Retinal pigment epithelial cell (primary cell): Measurements from ENCODE around the gene D2HGDH.
"Not testable (repeated sequence)": the region's sequence is repeated elsewhere in the genome, so short reads cannot be mapped to it uniquely, and the experiment has no call there.

ENCODE experiments used
- DNase-seq: peaks from one replicate; pipeline ENCODE4 v3.0.0-alpha.2; 2010; ENCODE audit warnings: low read depth
- H3K4me3 ChIP-seq: 2 replicates; pipeline ENCODE4 v1.5.1; 2011; ENCODE audit warnings: mild to moderate bottlenecking, low read length, control low read depth, moderate library complexity
- TF ChIP-seq, protein P1 (sequence below): conservative IDR thresholded peaks from 2 replicates; pipeline ENCODE4 v1.5.1; 2011; ENCODE audit warnings: low read depth, low read length, control low read depth, inconsistent platforms

Gene D2HGDH

DNA sequence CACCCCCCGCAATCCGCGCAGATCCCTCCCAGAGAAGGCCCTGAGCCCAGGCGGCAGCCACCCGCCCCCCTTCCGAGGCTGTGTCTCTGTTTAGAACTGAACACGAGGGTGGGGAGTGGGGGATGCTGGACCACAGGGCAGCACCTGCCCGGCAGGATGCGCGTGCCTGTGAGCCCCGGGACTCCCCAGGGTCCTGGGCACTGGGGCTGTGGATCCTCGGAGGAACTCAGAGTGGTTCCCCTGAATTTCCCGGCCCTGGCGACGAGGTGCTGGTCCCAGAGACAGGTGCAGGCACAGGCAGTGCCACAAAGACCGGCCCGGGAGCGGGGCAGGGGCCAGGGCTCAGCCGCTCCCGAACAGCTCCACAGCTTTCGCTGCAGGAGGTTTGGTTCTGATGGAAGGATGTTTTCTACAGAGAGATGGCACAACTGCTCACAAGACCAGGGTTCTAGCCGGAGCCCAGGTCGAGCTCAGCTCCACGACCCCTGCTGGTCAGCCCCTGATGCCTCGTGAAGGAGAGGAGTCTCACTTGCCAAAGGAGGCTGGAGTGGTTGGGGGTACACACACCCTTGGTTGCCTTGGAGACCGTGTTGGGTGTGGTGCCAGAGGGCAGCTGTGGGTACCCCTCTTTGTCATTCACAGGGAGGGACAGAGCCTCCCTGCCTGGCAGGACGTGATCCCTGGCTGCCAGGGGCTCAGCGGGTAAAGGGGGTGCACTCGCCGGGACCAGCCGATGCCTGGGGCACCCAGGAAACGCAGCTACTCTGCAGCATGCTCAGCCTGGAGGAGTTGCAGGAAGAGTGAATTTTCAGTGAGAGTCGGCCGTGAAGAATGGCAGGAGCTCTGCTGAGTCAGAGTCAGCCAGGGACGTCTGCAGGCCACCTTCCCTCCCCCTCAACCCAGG, 70.1 kb downstream of the D2HGDH start:
- peak; percentile 18 for DNase-seq
- TF ChIP-seq, protein P1, sequence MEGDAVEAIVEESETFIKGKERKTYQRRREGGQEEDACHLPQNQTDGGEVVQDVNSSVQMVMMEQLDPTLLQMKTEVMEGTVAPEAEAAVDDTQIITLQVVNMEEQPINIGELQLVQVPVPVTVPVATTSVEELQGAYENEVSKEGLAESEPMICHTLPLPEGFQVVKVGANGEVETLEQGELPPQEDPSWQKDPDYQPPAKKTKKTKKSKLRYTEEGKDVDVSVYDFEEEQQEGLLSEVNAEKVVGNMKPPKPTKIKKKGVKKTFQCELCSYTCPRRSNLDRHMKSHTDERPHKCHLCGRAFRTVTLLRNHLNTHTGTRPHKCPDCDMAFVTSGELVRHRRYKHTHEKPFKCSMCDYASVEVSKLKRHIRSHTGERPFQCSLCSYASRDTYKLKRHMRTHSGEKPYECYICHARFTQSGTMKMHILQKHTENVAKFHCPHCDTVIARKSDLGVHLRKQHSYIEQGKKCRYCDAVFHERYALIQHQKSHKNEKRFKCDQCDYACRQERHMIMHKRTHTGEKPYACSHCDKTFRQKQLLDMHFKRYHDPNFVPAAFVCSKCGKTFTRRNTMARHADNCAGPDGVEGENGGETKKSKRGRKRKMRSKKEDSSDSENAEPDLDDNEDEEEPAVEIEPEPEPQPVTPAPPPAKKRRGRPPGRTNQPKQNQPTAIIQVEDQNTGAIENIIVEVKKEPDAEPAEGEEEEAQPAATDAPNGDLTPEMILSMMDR = peak; percentile 10
- peak overlapping the region; percentile 43 for H3K4me3 ChIP-seq

DNA sequence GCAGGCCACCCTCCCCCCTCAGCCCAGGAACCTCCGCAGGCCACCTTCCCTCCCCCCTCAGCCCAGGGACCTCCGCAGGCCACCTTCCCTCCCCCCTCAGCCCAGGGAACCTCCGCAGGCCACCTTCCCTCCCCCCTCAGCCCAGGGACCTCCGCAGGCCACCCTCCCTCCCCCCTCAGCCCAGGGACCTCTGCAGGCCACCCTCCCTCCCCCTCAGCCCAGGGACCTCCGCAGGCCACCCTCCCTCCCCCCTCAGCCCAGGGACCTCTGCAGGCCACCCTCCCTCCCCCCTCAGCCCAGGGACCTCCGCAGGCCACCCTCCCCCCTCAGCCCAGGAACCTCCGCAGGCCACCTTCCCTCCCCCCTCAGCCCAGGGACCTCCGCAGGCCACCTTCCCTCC, 71.8 kb downstream of the D2HGDH start:
- not testable (repeated sequence) for H3K4me3 ChIP-seq, DNase-seq

DNA sequence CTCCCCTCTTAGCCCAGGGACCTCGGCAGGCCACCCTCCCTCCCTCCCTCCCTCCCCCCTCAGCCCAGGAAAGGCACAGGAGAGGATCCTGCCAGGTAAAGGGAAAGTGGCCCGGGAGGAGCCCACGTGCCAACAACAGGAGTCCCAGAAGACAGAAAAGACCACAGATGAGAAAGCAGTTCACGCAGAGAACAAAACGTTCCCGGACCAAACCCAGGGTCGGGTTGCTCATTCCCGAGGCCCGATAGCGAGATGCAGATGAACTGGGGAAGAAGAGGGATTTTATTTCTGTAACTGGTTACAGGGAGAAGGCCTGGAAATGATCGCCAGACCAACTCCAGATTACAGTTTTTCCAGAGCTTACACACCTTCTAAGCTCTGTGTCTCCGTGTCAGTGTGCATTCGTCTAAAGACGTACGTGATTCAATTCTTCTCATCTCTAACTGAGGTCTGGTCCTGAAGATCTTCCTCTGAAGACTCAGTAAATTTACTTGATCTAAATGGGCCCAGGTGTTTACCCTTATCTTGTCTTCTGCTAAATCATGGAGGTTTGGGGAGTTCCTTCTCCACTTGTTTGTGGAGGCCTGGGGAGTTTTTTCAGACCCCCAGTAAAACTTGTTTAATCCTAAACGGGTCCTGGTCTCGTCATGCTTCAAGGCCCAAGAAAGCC, 73.8 kb downstream of the D2HGDH start:
- no peak overlapping the region for H3K4me3 ChIP-seq
- no peak for DNase-seq
- TF ChIP-seq, protein P1 = no peak

DNA sequence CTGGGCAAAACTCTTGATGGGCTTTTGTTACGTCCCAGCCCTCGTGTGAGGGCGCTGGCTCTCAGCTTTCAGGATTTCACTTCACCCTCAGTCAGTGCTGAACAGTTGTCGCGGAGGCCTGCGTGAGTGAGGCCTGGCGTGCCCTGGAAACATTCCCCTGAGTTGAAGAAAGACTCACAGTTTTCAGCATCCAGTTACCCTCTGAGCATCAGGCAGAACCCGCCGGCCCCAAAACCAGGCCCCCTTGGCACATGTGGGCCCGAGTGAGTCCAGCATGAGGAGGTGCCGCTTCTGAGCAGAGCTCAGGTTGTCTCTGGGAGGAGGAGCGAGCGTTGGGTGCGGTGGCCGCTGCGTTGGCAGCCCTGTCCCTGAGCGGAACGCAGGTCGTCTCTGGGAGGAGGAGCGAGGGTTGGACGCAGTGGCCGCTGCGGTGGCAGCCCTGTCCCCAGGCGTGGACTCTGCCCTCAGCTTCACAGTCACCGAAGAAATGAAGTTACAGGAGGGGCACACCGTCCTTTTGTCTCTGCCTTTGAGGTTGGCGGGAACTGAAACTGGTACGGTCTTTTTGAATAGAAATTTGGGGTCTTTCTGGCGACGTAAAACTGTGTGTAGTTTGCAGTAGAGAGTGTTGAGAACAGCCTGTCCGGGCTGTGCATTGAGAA, 74.4 kb downstream of the D2HGDH start, which contains the start of gene NEU4:
TSS of gene NEU4 (plus strand) at position 473 of the 662 bp plus-strand sequence. CDS start 5,292 bp downstream, outside the sequence.
- TF ChIP-seq, protein P1 = no peak
- no peak for DNase-seq
- no peak within 1 kb of the TSS for H3K4me3 ChIP-seq

DNA sequence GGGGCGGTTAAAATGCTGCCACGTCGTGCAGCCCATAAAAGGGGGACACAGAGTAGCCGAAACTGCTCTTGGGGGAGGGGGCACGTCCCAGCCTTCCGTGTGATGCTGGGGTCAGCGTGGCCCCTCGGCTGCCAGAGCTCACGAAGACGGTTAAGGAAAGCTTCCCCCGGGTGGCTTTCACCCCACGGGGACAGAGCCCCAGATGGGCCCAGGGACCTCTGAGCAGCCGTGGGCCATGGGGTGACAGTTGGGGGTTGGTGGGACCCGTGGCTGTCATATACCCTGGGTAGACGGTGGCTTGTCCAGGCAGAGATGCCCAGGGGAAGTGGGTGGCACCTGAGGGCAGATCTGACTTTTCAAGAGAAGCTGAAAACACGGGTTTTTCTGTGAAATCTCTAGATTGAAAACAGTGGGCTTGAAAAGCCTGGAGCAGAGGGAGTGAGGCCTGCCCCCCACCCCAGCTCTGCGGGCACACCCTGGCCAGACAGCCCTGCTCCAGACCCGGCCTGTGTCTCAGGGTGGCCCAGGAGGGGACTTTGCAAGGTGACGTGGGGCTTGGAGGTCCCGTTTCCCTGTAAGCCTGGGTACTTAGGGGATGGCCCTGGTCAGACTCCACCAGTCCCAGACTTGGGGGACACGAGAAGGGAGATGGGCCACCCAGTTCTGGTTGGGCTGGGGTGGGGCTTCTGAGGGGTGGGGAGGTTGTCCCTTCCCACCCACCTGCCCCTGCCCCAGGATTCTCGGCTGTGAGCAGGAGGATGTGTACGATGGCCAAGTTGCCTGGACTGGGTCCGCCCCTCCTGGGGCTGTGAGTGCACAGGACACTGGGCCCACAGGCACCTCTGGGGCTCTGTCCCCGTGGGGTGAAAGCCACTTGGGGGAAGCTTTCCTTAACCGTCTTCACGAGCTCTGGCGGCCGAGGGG, 75.2 kb downstream of the D2HGDH start:
- H3K4me3 ChIP-seq = no peak overlapping the region
- TF ChIP-seq, protein P1 = no peak
- no peak for DNase-seq

DNA sequence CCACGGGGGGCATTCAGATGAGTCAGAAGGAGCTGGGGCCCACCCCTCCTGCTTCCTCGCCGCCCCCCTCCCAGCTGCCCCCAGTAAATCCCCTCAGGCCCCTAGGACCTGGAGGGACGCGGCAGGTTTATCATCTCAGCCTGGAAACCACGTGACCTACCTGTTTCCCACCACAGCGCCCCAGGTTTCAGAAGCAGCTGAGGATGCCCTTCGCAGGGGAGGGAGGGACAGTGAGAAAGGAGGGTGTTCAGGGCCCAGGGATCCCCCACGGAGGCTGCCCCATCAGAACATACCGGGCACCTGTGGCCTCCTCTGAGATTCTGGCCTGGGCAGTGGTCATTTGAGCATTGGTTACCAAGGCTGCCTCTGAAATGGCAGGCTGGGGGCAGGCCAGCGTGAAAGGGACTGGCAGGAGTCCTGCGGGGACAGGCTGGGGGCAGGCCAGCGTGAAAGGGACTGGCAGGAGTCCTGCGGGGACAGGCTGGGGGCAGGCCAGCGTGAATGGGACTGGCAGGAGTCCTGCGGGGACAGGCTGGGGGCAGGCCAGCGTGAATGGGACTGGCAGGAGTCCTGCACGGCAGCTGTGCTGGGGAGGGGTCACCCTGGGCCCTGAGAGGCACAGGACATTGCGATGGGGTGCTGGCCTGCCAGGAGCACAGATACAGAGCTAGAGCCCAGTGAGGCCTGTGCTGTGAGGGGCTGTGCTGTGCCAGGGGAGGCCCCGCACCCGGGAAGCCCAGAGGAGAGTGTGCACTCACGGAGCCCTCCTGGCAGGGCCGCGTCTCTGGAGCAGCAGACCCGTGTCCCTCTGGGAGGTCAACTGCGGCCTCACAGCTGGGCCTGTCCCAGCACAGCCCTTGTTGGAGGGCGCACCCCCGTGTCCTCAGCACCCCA, 76.1 kb downstream of the D2HGDH start:
- H3K4me3 ChIP-seq = no peak overlapping the region
- TF ChIP-seq, protein P1 = no peak
- no peak for DNase-seq
